Brain pericyte (primary cell): Measurements from ENCODE around the gene ARSG.
"Not testable (repeated sequence)": the region's sequence is repeated elsewhere in the genome, so short reads cannot be mapped to it uniquely, and the experiment has no call there.

Experiments
- DNase-seq: peaks from one replicate; pipeline ENCODE4 v3.0.0-alpha.2; 2012; ENCODE audit warnings: low read depth, low spot score

ARSG gene

DNA sequence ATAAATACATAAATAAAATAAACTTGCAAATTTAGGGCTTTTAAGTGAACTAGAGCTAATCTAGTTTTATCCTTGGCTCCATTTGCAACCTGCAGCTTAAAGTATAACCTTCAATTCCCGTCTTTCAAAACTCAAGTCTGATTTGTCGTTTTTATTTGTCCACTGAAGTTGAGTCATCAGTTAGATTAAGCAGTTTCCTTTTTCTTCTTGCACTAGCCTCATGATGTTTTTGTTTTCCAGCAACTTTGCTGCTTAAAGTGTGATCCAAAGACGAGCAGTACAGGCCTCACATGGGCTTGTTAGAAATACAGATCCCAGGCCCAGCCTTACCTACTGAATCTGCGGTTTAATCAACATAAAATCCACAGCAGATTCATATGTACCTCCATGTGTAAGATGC lies 13.8 kb downstream of the ARSG start:
- DNase-seq = no peak

DNA sequence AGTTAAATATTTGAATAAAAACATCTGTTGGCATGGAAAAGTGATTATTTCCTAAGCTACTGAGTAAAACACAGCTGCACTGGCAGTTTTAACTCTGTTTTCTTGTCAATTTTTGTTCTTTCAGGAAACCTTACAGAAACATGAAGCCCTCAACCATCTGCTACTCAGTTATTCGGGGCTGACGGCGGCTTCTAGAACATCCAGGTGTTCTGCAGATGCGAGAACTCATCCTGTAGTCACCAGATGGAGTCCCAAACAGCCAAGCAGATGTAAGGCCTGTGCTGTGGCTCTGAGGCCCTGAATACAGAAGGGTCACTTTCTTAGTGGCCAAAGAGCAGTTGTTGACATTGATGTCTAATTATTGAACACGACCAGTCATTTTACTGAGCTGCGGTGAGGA lies 15.5 kb downstream of the ARSG start:
- no peak for DNase-seq

DNA sequence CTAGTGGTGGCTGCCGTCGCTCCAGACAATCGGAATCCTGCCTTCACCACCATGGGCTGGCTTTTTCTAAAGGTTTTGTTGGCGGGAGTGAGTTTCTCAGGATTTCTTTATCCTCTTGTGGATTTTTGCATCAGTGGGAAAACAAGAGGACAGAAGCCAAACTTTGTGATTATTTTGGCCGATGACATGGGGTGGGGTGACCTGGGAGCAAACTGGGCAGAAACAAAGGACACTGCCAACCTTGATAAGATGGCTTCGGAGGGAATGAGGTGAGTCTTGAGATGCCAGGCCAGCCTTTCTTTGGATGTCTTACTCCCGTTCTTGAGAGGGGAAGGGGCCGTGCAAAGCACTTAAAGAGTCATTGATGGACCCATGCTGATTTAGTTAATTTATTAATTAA lies 16.1 kb downstream of the ARSG start:
- no peak for DNase-seq

GRCh38 chr17:68308486-68308885 lies 17.2 kb downstream of the ARSG start:
- DNase-seq = not testable (repeated sequence)

- not testable (repeated sequence) for DNase-seq
Measured at GRCh38 chr17:68309066-68309670, 17.9 kb downstream of the ARSG start.

- DNase-seq = no peak
Measured at GRCh38 chr17:68310152-68310551, 18.9 kb downstream of the ARSG start.

DNA sequence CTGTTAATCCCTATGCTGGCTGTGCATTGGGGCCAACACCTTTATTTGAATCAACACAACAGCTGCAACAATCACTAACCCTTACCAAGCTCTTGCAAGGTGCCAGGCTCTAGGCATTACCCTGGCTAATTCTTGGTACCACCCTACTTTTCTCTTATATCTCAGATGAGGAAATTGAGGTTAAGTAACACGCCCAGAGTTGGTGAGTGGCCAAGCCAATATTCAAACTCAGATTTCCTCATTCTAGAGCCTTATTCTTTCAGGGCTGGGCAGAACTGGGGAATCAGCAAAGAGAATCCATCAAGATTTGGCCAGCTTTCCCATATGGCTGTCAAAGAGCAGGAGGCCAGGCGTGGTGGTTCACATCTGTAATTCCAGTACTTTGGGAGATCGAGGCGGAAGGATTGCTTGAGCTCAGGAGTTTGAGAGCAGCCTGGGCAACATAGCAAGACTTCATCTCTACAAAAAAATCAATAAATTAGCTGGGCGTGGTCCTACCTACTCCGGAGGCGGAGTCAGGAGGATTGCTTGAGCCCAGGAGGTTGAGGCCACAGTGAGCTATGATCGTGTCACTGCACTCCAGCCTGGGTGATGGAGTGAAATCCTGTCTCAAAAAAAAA lies 23.7 kb downstream of the ARSG start:
- no peak for DNase-seq

GRCh38 chr17:68315930-68316329 lies 24.6 kb downstream of the ARSG start:
- DNase-seq = no peak

DNA sequence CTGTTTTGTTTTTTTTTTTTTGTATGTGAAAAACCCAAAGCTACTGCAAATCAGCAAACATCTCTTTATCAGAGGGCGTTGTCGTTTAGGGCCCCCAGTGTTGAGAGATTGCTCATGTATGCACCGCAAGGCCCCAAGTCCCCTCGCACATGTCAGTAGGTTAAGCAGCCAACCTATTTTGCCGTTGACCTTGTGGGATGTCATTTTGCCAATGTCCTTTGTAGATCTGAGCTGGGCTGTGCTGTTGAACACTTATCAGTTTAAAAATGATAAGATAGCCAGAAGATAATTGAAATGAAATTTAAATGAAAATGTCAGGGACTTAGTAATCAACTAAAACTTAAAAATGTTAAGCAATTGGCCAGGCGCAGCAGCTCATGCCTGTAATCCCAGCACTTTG lies 26.2 kb downstream of the ARSG start:
- no peak for DNase-seq

DNA sequence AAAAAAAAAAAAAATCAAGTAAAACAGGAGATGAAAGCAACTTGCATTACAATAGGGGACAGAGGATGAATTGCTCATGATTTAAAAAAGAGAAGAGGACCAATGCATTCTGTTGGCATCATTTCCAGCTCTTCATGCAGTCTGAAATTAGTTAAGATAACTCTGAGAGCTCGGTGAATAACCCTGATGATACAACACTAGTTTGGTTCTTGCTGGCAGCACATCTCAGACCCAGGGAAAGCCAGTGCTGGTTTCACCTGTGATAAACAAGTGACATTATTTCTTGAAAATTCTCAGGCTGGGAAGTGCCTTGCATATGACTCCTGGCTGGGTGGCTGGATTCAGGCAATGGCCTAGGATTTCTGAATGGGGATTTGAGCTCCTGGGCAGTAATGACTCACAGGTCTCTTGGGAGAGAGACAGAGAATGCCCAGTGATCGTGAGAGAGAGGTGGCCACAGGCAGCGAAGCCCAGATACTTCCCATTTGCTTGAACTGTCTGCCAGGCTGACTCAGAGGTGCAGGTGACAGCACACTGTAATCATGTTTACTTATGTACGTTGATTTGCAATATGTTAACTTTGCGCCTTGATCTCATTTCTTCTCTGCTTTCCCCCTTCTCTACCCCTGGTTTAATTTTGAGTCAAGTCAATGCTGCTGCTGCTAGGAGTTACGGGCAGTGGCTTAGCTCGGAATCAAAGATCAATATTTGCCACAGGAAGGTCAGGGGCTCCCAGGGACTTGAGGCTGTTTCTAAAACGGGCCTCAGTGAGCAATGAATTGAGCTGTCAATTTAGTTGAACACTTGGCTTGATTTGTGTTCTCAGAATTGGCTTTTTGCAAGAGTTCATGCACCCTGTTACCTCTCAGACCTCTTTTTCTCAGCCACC lies 27.1 kb downstream of the ARSG start:
- DNase-seq = peak; percentile 32

DNA sequence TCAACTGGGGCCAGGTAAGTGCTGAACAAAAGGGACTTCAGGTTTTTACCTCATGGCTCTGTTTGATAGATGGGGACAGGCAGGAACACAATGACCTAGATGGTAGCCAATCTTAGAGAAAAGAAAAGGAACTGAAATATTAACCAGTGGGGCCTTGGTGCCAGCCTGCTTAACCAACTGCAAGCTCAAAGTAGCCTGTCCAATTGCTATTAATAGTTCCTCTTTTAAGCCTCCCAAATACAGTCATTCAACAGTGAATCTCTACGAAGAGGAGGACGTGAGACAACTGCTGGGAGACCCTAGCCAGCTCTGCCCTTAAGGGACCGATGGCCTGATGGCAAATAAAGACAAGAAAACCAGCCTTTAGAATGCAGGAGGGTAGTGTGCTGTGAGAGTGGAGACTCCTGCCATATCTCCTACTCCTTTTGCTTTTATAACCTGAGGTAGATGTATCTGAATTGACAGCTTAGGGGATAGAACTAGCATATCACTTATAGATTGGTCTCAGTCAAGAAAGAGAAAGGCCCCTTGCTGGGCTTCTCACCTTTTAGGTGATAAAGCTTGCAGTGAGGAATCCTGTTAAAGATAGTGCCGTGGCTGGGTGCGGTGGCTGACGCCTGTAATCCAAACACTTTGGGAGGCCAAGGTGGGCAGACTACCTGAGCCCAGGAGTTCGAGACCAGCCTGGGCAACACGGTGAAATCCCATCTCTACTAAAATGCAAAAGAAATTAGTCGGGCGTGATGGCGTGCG lies 28.3 kb downstream of the ARSG start:
- no peak for DNase-seq

DNA sequence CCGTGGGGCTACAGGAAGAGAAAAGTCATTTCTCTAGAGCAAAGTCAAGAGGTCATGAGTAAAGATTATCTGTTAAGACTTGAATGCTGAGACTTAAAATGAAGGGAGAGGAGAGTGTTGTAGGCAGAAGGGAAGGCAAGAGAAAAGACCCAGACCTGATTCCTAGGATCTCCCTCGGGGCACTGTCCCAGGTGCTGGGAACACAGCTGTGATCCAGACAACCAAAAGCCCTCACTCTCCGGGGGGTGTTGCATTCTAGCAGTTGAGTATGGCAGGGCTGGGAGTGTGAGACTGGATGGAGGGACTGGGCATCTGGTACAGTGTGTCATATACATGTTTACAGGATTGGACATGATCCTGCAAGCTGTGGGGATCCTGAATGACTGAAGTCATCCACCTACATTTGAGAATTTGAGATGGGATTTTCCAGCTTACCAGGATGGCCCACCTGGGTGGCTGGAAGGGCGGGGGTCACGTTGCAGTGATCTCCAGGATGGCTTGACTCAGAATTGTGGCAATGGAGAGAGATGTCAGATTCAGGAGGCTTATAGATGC lies 29.1 kb downstream of the ARSG start:
- no peak for DNase-seq

DNA sequence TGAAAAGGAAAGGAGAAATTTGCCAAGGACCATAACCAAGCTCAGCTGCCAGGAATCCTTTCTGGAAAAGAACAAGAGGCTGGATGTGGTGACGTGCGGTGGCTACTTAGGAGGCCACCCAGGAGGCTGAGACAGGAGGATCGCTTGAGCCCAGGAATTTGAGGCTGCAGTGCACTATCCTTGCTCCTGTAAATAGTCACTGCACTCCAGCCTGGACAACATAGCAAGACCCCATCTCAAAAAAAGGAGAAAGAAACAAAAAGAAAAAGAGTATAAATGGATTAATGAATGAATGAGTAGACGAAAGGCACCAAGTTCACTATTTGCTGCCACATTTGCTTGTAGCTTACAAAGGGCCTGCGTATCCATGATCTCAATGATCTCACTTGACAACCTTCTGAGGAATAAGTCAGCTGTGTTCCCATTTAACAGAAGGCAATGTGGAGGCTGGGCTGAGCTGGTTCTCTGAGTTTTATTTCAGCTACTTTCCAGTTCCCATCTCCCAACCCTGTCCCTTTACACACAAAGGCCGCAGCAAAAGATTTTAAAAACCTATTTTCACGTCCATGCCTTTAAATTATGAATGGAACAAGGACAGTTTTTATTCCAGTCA lies 29.8 kb downstream of the ARSG start:
- DNase-seq = no peak

- DNase-seq = no peak
Measured at GRCh38 chr17:68321556-68321954, 30.3 kb downstream of the ARSG start.

GRCh38 chr17:68322630-68323029 lies 31.3 kb downstream of the ARSG start:
- no peak for DNase-seq

DNA sequence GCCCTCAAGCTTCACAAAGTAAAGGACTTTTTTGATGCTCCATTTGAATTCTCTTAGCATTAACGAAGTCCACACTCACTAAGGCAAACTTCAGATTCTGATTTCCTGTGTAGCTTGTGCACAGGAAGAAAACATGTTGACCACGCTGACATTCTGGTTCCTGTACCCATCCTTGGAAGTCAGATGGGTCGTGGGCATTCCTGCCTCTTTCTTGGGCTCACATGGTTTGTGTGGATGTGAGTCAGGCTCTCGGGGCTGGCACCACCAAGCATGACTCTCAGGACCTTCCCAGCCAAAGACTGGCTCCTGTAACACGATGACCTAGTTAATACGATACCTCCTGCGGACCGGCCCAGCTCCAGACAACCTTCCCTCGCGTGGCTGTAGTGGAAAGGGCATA lies 32.8 kb downstream of the ARSG start:
- DNase-seq = no peak

DNA sequence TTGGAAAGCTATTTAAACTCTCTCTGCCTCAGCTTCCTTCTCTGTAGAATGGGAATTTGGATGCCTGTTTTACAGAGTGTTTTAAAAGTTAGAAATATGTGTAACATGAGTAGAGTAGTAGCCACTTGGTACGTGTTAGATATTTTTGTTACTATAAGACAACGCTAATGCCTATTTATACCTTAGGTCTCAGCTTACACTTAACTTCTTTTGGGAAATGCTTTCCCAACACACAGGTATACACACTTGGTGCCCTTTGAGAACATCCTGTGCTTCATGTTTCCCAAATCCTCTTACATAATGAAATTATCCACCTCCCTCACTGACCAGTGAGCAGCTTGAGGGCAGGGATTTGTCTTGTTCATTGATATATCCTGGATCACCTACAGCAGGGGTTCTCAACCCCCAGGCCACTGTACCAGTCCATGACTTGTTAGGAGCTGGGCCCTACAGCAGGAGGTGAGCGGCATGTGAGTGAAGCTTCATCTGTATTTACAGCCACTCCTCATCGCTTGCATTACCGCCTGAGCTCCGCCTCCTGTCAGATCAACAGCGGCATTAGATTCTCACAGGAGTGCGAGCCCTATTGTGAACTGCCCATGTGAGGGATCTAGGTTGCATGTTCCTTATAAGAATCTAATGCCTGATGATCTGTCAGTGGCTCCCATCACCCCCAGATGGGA lies 33.5 kb downstream of the ARSG start:
- DNase-seq = no peak

GRCh38 chr17:68325961-68326360 lies 34.7 kb downstream of the ARSG start:
- DNase-seq = no peak

- DNase-seq = no peak
Measured at GRCh38 chr17:68326681-68327080, 35.4 kb downstream of the ARSG start.

DNA sequence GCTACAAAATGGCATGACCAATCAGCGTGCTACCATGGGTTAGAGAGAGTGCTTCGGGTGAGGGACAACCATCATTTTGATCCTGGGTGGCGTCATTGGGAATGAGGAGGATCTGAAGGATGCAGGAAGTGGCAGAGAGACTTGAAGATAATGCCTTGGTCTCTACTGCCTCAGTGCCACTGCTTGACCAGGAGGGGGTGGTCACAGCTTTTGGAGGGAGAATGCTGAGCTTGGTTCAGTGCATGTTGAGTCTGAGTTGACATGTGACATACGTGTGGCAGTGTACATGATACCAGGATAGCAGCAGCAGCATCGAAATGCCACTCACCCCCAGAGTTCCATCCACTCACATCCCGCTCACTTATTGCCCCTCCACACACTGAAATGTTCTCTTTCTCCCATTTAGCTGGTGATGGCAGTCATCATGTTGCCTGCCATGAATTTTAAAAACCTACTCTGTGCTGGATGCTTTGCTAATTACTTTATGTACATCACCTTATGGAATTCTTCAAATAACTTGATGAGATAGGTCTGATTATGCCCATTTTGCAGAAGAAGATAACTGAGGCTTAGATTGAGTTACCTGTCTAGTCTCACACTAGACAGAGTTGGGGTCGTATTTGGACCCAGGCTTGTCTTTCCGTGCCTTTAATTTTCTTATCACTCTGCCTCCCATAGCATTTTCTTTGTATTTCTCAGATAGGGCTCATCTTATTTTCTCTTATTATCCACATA lies 36.7 kb downstream of the ARSG start:
- DNase-seq = no peak
